ENCODE data around the gene UBE2D1.

GRCh38 chr10:58316874-58317273 lies 17.9 kb upstream of the UBE2D1 start:
- TF ChIP-seq CTCF (IDR thresholded peaks at IDR 0.05) (no peak), POLR2A (IDR thresholded peaks at IDR 0.05) (no peak)

All from body of pancreas (tissue), 4 donors.